Stimulated activated CD4-positive, alpha-beta T cell treated with anti-CD3 and anti-CD28 coated beads, Interleukin-12 subunit alpha, Interleukin-12 subunit beta, amount 100 ng/mL, for 48 hours (primary cell): ENCODE measurements around the gene BORCS5.

Source experiments
- DNase-seq, 3 donors: peaks; one replicate each; pipeline ENCODE4 v3.0.0-alpha.2; 2020; ENCODE audit warnings: low read depth in 2 of 3, low spot score in 1 of 3

BORCS5 gene

DNA sequence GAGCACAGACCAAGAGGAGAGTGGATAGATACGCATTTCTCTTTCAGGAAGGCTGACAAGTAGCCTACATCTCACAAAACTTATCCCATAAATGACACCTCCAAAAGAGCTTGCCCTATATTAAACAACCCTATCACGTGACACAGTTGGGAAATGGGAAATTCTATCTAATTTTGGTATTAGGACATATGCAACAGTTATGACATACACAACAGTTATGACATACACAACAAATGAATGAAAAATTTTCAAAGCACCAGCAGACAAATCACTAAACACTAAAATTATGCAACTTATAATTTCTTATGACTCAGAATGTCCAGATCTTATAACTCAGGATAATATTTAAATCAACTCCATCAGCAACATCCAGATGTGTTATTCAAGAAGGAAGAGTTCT, 151.7 kb downstream of the BORCS5 start:
- no peak for DNase-seq

DNA sequence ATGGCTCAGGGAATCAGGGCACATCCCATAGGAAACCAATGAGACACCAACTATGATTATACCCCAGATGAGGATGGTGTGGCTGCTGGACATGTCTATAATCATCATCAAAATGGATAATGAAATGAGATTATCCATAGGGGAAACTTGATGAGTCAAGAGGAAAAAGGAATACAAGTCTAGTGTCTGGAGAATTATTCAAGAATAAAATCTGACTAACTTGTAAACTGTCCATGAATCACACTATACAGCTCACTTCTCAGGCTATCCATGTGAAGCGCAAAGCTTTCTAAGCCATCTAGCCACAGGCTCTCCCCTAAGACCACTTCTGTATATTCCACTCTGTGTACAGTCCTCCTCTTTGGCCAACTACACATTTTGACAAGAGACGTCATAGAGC, 153.3 kb downstream of the BORCS5 start:
- DNase-seq: no peak

DNA sequence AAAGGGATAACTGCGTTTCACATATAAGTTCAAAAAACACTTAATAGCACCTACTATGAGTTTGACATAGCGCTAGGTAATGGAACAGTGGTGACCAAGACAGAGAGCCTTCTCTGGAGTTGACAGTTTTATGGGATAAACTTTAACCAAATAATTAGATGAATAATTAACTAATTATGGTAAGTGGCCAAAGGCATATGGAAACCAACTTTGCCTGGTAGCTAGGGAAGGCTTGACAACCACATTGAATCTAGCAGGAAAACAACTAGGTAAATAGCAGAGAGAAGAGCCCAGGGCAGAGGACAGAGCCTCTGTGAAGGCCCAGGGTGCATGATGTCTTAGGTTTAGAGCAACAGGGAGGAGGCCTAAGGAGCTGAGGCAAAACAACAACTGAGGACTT, 153.7 kb downstream of the BORCS5 start:
- no peak for DNase-seq

DNA sequence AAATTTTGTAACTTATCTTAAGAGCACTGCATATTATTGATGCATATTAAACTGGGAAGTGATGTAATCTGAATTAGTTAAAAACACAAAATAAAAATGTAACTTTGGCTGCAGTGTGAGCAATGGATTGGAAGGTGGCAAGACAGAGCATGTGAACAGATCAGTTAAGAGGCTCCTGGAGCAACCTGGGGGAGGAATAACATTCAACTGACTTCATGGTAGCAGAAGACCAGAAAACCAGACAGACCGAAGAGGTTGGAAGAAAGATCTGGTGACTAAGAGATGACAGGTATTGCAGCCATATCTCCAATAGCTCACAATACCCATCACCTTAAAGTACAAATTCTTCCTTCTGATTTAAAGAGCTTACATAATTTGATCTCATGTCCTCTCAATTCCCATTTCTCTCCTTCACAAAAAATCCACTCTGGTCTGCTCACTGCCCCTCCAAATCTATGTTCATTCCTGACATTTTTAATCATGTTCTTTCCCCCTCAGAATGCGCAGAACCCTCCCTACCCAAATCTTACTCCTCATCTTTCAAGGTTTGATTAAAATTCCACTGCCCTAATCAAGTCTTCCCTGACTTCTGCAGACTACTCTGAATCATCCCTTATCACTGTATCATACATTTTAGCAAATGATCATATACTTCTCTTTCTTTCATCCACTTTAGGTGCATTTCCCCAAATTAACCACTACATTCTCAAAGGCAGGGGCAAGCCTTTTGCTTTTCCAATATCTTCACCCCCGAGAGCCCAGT, 154.3 kb downstream of the BORCS5 start:
- no peak for DNase-seq

DNA sequence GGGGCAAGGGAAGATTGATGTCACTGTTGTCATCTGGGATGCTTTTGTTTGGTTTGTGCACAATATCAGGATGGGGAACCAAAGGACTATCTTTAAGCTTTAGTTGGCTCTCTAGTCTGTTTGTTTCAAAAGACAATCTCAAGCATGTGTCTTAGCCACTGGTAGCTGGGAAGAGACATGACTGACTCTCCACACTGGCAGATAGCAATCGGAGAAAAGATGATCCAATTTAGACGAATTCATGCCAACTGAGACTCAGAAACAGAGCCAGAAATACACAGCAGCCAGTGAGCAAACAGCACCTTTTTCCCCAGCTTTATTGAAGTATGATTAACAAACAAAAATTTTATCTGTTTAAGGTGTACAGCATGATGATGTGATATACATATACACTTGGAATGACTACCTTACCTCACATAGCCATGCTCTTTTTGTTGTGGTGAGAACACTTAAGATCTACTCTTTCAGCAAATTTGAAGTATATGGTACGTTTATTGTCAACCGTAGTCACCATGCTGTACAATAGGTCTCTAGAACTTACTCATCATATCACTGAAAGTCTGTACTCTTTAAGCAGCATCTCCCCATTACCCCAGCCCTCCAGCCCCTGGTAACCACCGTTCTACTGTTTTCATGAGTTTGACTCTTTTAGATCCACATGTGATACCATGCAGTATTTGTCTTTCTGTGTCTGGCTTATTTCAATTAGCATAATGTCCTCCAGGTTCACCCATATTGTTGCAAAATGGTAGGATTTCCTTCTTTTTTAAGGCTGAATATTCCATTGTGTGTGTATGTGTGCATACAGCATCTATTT, 155.2 kb downstream of the BORCS5 start:
- DNase-seq: peak in 2 of 3 donors; percentile 37 to 48

DNA sequence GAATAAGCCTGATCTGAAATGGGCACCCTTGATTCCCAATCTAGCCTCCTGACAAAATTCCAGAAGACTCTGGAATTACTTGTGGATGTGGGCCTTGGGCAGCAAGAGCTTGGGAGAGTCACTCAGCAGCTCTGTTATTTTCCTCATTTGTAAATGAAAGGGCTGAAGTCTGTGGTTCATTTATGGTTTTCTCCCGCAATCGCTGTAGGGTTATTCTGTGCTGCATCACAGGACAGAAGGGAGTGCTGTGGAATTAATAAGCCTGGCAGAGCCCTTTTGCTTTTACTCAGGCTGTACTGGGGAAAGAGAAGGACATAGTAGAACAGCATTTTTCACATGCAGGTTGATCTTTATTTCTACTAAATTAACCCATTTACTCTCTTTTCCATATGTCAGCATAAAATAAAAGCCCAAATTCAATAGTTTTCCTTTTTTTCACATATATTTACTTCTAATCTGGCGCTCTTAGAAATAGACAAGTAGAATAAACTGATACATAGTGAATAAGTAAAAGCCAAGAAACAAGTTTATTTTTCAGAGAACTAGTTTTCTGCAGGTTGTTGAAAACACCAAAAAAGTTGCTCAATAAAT, 156.6 kb downstream of the BORCS5 start:
- no peak for DNase-seq

DNA sequence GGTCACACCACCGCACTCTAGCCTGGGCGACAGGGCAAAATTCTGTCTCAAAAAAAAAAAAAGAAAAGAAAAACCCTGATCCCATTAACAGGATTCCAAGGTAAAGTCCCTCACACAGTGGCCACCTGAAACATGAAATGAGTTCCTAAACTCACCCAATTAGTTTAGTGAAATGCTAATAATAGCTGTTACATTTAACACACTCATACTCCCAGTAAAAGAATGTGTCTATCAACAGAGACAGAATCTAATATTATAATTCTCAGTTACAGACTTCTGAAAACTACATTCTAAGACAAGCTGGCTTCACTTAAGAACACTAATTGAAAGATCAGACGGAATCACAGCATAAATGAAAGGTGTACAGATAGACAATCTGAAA, 161.6 kb downstream of the BORCS5 start:
- DNase-seq: no peak

DNA sequence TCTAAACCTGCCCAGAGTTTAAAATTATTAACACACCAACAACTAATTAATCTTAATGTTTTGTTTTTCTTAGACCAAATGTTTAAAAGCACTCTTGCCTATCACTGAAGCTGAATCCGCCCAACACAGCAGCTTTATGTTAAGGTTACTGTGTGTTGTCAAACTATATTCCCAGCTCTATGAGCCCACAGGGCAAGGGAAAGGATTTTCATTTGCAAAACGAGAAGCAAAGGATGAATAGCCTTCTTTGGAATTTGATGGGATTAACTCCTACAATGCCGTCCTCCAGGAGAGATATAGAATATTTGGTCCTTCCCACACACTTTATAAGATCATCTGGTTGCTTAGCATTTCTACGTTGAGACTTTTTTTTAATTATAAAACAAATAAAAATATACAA, 162.0 kb downstream of the BORCS5 start:
- no peak for DNase-seq
